ENCODE measurements around the gene MAFG. TPM values are rescaled to one million over a fixed set of nuclear protein-coding genes. Genes with fewer than 3 reads are reported as not detected.

The MAFG gene
- total and polyA plus RNA-seq, 9 of the 15 experiments (the other 6 are each of a cell fraction or from before 2014, with no cell fraction given) = 1.1 to 58.1 (median 24.9) TPM

GRCh38 chr17:81956607-81957589 is 29.4 kb upstream of the MAFG start:
- DNase-seq (ENCODE audit: extremely low read depth in 1 of 4, low spot score in 3 of 4) (no peak), ATAC-seq (no peak), FAIRE-seq (no peak)
- BruUV-seq (replicated peaks) = no TSS peak
- peaks cover 7 to 68% of the 10 kb centered on the region in 2 experiments; a peak in 4 of 5 replicates for H3K4me1 ChIP-seq (replicated peaks in 1 of 2; ENCODE audit: control insufficient read depth in 2 of 2, insufficient read depth in 2 of 2, low read length in 2 of 2)
- H3K4me2 ChIP-seq (ENCODE audit: insufficient read depth, low read length) = no peak overlapping the region
- H3K36me3 ChIP-seq (ENCODE audit: control insufficient read depth, insufficient read depth, low read length) = peaks cover 19% of the 10 kb centered on the region; the same call in 2 of the 3 replicates
- no peak overlapping the region for H3K27ac ChIP-seq (ENCODE audit: extremely low read depth, low read depth, low read length)
- POLR2A ChIA-PET = interaction anchor here (0.6 to 0.9 kb wide), 2 partner anchors 28 to 79 kb away, joined by 3 read pairs; no protein-coding TSS in a partner anchor
- no peaks in the 10 kb centered on the region for H3K27me3 ChIP-seq (ENCODE audit: control insufficient read depth in 2 of 2, insufficient read depth in 2 of 2, low read length in 2 of 2)
- 0 out of 2 replicates have a peak, but pooled peaks have one; percentile 28 for TF ChIP-seq POLR2G (IDR thresholded peaks at IDR 0.05; ENCODE audit: low read depth, low read length)
- TF ChIP-seq CBX8 (IDR thresholded peaks at IDR 0.05; ENCODE audit: borderline replicate concordance, extremely low read depth, low read depth, low read length, poor library complexity, severe bottlenecking) = no peak
- TF ChIP-seq ZSCAN29 (IDR thresholded peaks at IDR 0.05) = no peak
- intact Hi-C loops (cut with micrococcal nuclease) = loop anchor here (10.0 kb wide), 1 partner anchor 198 kb away; no protein-coding TSS in a partner anchor
- H2AFZ ChIP-seq (ENCODE audit: low read depth, low read length) = no peak overlapping the region
- no peaks in the 10 kb centered on the region for H4K20me1 ChIP-seq (replicated peaks; ENCODE audit: control insufficient read depth, insufficient read depth, low read length)
- no peak overlapping the region for H3K4me3 ChIP-seq
- peak overlapping the region in 1 of 2 experiments; percentile 79; a peak in 2 of 4 replicates for H3K9ac ChIP-seq (ENCODE audit: insufficient read depth in 1 of 2, low read depth in 2 of 2, low read length in 2 of 2)
- H3K9me1 ChIP-seq (ENCODE audit: control insufficient read depth, insufficient read depth, low read length) = no peaks in the 10 kb centered on the region
- 86% methylated on average over 37 of the region's 45 CpGs for WGBS (ENCODE audit: insufficient coverage, low coverage, missing lambda C conversion rate)
- in situ Hi-C loops (cut with MboI) = no loop called here
- CTCF ChIA-PET (ENCODE audit: low intra/inter-chr PET ratio) = interaction anchor here (5.2 kb wide), 1 partner anchor 63 kb away, joined by 103 read pairs; the partner anchor contains the start of genes CENPX and LRRC45
- peaks cover 20% of the 10 kb centered on the region for H3K79me2 ChIP-seq (ENCODE audit: control insufficient read depth, insufficient read depth, low read length)
- H3K9me3 ChIP-seq (replicated peaks; ENCODE audit: control insufficient read depth, insufficient read depth, low read depth, low read length) = no peaks in the 10 kb centered on the region
